ENCODE data around the gene DNAH6.

The DNAH6 gene

GRCh38 chr2:84556190-84556589, 39.9 kb downstream of the DNAH6 start:
- DNase-seq (ENCODE audit: low read depth) = no peak
- no peak overlapping the region for H3K4me3 ChIP-seq (ENCODE audit: low read length)
- TF ChIP-seq, protein P1, sequence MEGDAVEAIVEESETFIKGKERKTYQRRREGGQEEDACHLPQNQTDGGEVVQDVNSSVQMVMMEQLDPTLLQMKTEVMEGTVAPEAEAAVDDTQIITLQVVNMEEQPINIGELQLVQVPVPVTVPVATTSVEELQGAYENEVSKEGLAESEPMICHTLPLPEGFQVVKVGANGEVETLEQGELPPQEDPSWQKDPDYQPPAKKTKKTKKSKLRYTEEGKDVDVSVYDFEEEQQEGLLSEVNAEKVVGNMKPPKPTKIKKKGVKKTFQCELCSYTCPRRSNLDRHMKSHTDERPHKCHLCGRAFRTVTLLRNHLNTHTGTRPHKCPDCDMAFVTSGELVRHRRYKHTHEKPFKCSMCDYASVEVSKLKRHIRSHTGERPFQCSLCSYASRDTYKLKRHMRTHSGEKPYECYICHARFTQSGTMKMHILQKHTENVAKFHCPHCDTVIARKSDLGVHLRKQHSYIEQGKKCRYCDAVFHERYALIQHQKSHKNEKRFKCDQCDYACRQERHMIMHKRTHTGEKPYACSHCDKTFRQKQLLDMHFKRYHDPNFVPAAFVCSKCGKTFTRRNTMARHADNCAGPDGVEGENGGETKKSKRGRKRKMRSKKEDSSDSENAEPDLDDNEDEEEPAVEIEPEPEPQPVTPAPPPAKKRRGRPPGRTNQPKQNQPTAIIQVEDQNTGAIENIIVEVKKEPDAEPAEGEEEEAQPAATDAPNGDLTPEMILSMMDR (conservative IDR thresholded peaks at IDR 0.05; ENCODE audit: low read depth, low read length) = no peak

DNA sequence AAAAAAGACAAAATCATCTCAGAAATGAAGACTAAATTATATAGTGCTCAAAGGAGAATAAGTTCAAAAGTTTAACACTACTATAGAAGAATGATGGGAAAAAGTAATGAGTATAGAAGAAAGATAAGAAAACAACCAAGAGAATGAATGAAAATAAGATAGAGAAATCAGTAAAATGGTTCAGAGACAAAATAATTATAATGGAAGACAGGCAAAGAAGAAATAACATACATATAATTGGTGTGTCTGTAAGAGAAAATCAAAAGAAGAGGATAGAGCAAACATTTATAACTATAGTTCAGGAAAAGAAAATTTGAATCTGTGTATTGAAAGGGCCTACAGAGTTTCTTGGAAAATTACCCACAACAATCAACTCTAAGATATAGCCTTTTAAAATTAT, 43.5 kb downstream of the DNAH6 start:
- DNase-seq (ENCODE audit: low read depth) = no peak
- TF ChIP-seq, protein P1 (conservative IDR thresholded peaks at IDR 0.05; ENCODE audit: low read depth, low read length) = no peak
- H3K4me3 ChIP-seq (ENCODE audit: low read length) = no peak overlapping the region

- TF ChIP-seq, protein P1 (conservative IDR thresholded peaks at IDR 0.05; ENCODE audit: low read depth, low read length) = no peak
- no peak overlapping the region for H3K4me3 ChIP-seq (ENCODE audit: low read length)
- DNase-seq (ENCODE audit: low read depth) = no peak
Observed at GRCh38 chr2:84579661-84580060, 63.4 kb downstream of the DNAH6 start.

GRCh38 chr2:84603911-84604310, 87.6 kb downstream of the DNAH6 start:
- H3K4me3 ChIP-seq (ENCODE audit: low read length) = no peak overlapping the region
- no peak for DNase-seq (ENCODE audit: low read depth)
- TF ChIP-seq, protein P1 (conservative IDR thresholded peaks at IDR 0.05; ENCODE audit: low read depth, low read length) = no peak

DNA sequence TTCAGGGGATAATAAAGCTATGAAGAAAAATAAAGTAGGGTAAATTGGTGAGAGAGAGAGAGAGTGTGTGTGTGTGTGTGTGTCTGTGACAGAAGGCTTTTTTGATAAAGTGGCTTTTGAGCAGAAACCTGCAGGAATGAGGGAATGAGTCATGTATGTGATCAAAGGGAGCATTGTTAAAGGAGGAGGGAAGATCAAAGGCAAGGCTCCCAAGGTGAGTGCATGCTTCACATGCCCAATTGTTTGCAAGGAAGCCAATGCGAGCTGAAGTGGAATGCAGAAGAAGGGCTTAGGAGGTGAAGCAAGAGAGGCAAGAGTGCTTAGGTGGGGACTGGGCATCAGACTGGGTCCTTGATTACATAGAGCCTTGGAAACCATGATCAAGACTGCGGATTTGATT, 96.8 kb downstream of the DNAH6 start:
- TF ChIP-seq, protein P1 (conservative IDR thresholded peaks at IDR 0.05; ENCODE audit: low read depth, low read length) = no peak
- H3K4me3 ChIP-seq (ENCODE audit: low read length) = no peak overlapping the region
- DNase-seq (ENCODE audit: low read depth) = no peak

DNA sequence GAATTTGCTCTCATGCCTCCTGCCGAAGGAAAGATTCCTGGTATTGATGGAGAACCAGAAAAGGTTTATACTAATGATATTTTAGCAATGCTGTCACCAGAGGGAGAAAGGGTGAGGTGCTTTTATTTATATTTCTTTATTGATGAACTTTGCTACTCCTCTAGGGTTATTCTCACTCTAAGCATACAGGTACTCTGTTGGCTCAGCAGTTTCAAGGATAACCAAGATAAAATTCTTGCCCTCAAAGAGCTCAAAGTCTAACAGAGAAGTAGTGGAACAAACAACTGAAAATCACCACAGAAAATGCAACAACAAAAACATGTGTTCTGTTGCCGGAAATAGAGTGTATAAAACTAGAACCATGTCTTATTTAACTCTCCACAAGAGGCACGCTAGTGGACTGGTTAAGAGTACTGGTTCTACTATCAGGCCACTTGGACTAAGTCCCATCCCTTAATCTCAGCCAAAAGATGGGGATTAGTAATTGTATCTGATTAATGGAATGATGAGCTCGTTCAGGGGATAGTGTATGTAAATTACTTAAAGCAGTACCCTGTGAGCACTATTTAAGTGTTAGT, 103.6 kb downstream of the DNAH6 start:
- H3K4me3 ChIP-seq (ENCODE audit: low read length) = no peak overlapping the region
- no peak for DNase-seq (ENCODE audit: low read depth)
- TF ChIP-seq, protein P1 (conservative IDR thresholded peaks at IDR 0.05; ENCODE audit: low read depth, low read length) = no peak

GRCh38 chr2:84628486-84628885, 112.2 kb downstream of the DNAH6 start:
- DNase-seq (ENCODE audit: low read depth) = no peak
- TF ChIP-seq, protein P1 (conservative IDR thresholded peaks at IDR 0.05; ENCODE audit: low read depth, low read length) = no peak
- no peak overlapping the region for H3K4me3 ChIP-seq (ENCODE audit: low read length)

All from retinal pigment epithelial cell (primary cell).